NCI-H774 (cell line): ENCODE measurements around the gene STRN.
"Not testable (repeated sequence)": the region's sequence is repeated elsewhere in the genome, so short reads cannot be mapped to it uniquely, and the experiment has no call there.

Experiments
- DNase-seq: peaks from one replicate; lab custom pipeline; 2025; lab: John Stamatoyannopoulos, UW

Gene STRN, protein sequence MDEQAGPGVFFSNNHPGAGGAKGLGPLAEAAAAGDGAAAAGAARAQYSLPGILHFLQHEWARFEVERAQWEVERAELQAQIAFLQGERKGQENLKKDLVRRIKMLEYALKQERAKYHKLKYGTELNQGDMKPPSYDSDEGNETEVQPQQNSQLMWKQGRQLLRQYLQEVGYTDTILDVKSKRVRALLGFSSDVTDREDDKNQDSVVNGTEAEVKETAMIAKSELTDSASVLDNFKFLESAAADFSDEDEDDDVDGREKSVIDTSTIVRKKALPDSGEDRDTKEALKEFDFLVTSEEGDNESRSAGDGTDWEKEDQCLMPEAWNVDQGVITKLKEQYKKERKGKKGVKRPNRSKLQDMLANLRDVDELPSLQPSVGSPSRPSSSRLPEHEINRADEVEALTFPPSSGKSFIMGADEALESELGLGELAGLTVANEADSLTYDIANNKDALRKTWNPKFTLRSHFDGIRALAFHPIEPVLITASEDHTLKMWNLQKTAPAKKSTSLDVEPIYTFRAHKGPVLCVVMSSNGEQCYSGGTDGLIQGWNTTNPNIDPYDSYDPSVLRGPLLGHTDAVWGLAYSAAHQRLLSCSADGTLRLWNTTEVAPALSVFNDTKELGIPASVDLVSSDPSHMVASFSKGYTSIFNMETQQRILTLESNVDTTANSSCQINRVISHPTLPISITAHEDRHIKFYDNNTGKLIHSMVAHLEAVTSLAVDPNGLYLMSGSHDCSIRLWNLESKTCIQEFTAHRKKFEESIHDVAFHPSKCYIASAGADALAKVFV

DNA sequence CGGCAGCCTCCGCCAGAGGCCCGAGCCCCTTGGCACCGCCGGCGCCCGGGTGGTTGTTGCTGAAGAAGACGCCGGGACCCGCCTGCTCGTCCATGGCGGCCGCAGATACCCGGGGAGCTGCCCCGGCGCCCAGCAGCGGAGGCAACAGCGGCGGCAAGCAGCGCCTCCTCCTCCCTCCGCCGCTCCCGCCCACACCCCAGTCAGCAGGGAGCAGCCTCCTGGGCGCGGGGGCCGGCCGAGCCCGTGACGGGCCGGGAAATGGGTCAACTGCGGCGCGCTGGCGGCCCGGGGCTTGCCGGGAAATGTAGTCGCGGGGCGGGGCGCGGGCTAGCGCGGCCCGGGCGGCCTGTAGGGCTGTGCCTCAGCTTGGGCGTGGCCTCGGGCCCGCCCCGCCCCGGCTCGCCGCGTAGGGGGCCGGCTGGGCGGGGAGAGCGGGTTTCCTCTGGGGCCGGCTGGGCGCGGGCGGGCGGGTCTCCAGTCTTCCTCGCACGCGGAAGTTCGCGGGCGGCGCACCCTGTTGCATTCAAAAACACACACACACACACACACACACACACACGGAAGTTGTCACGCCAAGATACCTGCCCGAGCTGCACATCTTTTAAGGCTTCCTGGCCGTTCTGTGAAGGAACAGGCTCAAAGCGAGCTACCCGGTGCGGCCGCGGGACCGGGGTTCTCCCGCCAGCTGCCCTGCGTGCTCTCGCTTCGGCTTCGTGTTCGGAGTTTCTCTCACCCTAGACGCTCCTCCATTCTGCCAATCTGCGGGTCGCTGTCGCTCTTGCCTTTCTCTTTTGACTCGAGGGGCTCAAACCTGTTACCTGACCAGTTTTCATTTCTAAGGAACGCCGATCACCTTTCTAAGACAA, at the start of gene STRN:
STRN (minus strand) TSS at position 167 of the 866 bp plus-strand sequence; CDS start at position 94, 73 bp downstream.
- DNase-seq: peak; percentile 96

DNA sequence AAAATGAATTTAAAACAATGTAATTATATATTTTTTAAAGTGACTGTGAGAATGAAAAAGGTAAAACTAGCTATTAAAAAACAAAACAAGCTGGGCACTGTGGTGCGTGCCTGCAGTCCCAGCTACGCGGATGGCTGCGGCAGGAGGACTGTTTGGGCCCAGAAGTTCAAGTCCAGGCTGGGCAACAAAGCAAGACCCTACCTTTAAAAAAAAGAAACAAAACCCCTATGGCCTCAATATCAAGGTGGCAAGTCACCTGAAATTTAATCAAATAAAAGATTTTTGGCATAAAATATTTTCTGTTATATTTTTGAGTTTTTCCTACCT, 46.9 kb upstream of the STRN start:
- DNase-seq: no peak

DNA sequence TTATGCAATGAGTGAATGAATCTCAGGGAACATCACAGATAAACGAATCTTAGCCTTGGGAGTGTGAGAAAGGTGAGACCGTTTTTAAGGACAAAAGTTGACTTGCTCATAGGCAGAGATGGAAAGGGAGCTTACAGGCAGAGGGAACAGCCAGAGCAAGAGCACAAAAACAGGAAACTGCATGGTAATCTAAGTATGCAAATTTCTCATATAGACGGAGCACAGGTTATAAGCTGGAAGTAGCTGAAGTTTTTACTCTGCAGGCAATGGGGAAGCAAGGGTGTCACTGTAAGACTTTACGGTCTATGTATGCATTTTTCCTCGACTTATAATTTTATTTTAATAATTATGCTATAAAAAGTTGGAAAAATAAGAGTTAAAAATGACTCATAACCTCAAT, 44.8 kb upstream of the STRN start:
- DNase-seq: no peak

DNA sequence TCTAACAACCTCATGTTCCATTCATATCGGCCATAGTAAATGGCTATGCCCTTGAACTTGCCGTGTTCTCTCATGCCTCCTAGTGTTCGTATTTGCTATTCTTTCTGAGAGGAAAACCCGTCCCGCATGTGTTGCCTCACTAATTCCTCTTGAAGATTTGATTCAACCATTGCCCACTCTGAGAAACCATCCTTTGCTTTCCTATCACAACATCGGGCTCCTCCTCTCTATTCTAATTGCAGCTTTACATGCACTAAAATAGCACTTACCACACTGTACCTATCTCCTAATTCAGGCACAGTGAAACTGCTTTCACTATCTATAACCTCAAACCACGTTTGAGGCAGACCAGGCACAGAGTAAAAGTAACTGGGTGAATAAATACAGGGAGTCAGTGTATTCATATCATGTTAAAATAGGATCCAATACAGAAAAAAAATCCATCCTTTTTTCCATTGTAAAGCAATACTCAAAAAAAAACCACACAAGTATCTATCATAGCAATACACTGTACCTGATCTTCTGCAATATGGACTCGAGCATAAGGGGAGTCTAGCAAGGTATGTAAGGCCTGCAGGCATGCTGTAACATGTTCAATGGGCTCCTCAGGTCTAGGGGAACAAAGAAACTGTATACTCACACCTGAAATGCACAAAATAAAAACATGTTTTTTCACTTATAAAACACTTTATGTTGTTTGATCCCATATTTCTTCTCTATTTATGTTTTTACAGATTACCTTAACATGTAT, 39.0 kb upstream of the STRN start:
- DNase-seq: no peak

DNA sequence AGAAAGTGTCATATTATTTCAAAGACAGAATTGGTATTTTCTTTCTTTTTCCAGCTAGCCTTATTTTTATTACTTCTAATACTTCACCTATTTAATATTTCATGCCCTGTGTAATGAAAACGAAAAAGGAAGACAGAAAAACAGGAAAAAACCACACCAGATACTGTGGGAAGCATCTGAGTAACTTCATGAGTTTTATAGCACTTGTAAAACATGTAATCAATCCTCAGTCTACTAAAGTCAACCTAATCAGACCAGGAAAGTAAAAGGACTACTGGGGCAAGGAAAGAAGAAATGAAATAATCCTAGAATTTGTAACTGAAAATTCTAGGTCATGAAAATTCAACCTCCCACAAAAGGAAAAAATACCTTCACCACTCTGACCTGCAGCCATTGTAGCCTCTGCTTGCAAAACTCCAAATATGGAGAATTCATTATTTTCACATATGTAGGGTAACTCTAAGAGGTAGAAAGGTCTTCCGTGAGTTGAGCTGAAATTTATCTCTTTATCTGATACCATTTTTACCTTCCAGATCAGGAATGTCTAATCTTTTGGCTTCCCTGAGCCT, 34.7 kb upstream of the STRN start:
- DNase-seq: no peak

DNA sequence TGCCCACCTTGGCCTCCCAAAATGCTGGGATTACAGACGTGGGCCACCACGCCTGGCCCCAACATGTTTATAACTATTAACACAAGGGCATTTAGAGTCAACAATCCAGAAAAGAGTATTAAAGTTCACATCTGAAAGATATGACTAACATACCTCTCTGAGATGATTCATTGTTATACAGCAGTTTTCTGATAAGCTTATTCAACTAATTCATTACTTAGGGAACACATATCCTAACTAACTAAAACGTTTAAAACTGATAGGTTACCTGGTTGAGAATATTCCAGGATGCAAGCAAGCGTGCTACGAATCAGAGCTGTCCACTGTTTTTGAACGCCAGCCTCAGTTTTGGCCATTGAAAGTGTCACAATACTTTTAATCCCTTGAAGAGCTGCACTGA, 34.0 kb upstream of the STRN start:
- no peak for DNase-seq

DNA sequence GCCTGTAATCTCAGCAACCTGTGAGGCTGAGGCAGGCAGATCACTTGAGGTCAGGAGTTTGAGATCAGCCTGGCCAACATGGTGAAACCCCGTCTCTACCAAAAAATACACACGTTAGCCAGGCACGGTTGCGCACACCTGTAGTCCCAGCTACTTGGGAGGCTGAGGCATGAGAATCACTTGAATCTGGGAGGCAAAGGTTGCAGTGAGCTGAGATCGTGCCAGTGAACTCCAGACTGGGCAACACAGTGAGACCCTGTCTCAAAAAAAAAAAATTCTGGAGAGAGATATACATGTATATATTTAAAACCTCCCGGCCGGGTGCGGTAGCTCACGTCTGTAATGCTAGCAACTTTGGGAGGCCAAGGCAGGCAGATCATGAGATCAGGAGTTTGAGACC, 33.1 kb upstream of the STRN start:
- not testable (repeated sequence) for DNase-seq

DNA sequence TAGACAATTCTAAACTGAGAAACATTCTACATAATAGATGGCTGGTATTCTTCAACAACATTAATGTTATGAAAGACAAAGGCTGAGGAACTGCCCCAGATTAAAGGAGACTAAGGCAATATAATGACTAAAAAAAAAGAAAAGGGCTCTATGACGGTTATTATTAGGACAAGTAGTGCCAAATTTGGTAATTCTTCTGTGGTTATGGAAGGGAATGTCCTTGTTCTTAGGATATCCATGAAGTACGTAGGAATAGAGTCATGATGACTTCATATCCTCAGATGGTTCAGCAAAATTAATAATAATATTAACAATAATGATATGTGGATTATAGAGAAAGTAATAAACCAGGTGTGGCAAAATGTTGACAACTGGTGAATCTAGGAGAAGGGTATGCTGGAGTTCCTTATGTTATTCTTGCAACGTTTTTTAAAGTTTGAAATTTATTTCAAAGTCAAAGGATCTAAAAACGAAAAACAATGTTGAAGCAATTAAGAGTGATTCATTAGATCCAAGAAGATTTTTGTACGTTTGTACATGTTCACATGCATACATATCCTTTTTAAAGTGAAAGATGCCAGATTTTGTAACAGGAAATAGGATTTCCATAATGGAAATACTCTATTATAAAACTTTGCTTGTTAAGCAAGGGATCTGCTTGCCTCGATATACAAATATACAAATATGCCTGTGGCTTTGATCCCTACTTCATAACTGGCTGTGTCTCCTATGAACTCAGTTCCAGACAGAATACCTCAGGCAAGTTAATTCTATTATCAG, 27.7 kb upstream of the STRN start:
- DNase-seq: no peak

DNA sequence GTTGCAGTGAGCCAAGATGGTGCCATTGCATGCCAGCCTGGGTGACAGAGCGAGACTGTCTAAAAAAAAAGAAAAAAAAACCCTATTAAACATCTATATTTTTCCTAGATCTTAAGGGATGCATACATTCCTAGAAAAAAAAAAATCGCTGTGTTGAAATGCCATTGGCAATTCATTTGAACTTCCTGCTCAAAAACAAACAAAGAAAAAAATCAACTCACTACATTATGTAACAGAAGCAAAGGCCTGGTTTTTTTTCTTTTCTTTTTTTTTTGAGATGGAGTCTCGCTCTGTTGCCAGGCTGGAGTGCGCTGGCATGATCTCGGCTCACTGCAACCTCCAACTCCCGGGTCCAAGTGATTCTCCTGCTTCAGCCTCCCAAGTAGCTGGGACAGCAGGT, 21.7 kb upstream of the STRN start:
- DNase-seq: no peak

DNA sequence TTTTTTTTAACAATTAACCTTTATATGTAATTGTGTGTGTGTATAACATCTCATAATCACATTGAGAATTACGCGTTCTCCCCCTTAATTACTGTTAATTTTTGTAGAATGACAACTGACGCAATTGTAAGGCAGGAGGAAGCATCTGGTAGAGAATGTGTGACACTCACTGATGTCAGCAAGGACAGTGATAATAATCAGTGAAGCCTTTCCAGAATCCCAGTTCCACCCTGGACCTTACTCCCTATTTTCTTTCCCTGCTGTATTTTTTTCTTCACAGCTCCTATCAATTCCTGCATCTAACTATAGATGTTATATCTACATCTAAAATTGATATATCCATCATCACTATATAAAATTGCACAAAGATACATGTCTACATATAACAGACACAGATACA, 16.1 kb upstream of the STRN start:
- no peak for DNase-seq

DNA sequence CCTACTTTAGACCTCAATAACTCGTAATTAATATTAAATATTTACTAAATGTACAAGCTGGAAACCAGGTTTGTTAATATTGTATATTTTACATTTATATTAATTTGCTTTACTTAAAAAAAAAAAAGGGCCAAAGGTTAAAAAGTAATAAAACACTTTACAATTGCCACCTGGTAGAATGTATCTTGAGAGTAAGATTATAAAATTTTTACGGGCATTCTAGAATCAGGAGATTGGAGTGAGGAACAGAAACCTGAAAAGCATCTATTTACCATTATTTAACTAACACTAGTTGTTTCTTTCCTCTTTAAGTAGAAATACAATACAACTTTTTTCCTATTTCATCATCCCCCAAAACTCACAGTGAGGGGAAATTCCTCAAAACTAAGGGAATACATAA, 15.6 kb upstream of the STRN start:
- DNase-seq: no peak

DNA sequence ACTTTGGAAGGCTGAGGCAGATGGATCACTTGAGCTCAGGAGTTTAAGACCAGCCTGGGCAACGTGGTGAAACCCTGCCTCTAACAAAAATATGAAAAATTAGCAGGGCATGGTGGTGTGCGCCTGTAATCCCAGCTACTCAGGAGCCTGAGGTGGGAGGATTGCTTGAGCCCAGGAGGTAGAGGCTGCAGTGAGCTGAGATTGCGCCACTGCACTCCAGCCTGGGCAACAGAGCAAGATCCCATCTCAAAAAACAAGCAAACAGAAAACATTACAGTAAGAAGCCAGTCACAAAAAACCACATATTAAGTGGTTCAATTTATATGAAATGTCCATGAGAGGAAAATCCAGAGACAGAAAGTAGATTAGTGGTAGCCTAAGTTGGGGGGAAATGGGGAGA, 12.7 kb upstream of the STRN start:
- DNase-seq: not testable (repeated sequence)

DNA sequence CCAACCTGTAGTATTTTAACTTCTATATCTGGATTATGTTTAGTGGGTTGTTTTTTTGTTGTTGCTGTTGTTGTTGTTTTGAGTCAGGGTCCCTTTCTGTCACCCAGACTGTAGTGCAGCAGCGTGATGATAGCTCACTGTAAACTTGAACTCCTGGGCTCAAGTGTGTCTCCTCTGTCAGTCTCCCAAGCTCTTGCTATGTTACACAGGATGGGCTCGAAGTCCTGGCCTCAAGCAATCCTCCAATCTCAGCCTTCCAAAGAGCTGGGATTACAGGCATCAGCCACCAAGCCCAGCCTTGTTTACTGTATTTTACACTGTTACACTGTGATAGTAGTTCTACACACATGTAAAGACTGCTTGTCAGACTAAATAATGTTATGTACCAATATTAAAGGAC, 9.7 kb upstream of the STRN start:
- DNase-seq: no peak

DNA sequence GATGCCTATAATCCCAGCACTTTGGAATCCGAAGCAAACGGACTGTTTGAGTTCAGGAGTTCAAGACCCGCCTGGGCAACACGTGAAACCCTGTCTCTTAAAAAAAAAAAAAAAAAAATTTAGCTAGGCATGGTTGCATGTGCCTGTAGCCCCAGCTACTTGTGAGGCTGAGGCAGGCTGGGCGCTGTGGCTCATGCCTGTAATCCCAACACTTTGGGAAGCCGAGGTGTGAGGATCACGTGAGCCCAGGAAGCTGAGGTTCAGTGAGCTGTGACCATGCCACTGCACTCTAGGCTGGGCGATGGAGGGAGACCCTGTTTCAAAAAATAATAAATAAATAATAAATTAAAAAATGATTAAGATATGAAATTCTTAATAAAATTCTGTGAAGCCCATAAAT, 9.0 kb upstream of the STRN start:
- DNase-seq: no peak

DNA sequence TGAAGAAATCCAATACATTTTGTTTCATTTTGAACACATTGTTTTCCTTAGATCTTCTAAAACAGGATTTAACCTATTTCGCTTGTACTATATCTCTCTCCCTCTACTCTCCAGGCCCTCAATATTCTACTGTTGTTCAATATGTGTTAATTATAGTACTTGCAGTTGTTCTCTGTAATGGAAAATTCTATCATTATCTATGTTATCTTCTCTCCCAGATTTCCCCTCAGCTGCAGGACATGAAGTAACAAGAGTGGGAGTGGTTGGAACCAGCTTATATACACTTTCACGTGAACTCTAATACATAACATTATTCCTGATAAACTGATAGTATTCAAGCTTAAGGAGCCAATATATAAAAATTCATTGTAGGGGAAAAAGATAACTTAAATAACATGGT, 7.0 kb upstream of the STRN start:
- no peak for DNase-seq

DNA sequence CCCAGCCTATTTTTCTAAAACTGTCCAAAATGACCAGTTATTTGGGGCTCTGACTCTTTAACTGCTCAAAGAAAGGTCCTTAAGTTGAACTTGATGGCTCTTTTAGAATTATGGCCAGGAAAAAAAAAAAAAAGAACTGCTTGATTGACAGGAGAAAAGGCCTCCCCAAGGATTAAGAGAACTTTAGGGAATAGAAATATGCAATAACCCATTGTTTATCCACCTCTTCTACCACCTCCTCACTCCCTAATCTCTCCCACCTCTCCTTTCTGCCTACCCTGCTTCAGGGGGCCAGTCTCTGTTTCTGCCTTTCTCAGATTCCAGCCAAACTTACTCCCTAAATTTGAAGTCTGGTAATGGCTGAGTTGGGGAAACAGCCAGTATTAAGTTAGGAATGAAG, 5.7 kb upstream of the STRN start:
- DNase-seq: no peak

DNA sequence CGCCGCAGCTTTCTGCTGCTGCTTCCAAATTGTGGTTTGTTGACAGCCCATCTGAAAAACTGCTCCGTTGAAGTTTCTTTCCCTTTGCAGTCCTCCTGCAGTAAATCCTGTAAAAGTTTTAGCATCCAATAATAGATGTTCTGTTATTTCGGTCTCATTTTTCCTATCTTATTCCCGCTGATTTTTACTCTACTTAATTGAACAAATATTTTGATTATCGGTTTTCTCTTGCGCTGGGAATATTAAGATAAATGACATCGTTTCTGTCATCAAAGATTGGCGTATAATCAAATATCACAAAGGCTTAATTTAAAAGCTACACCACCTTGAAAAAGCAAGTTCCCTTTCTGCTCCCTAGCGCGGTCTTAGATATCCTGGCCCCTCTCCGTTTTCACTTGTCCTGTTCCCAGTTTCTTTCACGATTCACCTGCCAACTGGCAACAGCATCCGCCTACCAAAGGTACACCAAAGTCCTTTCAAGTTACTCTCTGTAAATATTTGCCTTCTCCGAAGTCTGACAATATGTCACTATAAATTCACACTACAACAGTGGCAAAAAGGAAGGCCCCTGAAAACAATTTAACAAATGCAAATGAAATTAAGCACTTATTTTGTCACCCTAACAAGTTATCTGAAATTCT, 1.0 kb upstream of the STRN start:
- no peak for DNase-seq

DNA sequence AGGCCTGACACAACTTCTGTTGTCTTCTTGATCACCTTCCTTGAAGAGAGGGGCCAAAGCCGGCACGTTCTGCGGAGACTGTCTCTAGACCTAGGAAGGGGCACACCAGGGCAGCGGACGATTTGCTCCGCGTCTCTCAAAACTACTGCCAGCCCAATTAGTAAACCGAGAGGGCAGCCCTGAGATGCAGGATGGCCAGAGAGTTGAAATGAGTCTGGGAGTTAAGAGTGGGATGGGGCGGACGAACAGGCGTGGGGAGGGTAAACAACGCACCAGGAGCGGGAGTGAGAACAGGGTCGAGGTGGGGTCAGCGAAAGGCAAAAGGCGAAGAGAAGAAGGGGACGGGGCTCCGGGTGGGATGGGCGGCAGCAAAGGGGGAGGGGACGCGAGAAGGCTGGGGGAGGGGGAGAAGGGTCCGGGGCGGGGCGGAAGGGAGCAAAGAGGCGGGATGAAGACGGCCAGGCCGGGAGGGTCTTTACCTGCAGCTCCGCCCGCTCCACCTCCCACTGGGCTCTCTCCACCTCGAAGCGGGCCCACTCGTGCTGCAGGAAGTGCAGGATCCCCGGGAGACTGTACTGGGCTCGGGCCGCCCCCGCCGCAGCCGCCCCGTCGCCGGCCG, 476 bp downstream of the STRN start:
- DNase-seq: no peak

DNA sequence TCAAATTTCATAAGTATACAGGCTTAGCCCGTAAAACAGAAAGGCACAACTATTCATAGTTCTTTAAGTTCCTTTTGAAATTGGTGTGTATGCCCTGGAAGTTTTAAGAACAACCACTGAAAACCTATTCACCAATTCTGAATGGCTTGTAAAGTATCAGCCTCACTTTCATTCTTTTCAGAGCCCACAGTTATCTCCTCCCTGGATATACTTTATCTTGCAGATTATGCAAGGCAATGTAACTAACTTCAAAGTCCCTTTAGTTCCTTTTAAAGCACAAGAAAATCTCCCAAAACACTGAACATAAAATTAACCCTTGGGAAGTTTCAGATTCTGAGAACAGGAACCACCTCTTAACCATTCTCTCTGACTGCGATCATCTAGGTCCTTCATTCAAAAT, 1.1 kb downstream of the STRN start:
- no peak for DNase-seq
